H1 (cell line): Measurements from ENCODE around the gene C15orf61. TPM values are rescaled to one million over a fixed set of nuclear protein-coding genes. Genes with fewer than 3 reads are reported as not detected.

ENCODE experiments used
- CTCF ChIA-PET: fragments of 300-600 bp; sonication (Branson Sonifier 250); formaldehyde crosslinking; loops from one replicate; lab custom pipeline; 2021; ENCODE audit not compliant: partially characterized antibody; lab: Charles Lee
- POLR2A ChIA-PET: fragments of 300-600 bp; sonication (Branson Sonifier 250); formaldehyde crosslinking; loops from one replicate; lab custom pipeline; 2021; ENCODE audit warnings: inconsistent platforms; ENCODE audit not compliant: partially characterized antibody; lab: Charles Lee
- DNase-seq, 2 experiments: peaks; one replicate each; pipeline versions ENCODE4 v3.0.0 to v3.0.0-alpha.2; 2010 to 2022; ENCODE audit warnings: low spot score in 2 of 2, low read depth in 1 of 2, mixed read lengths in 1 of 2
- FAIRE-seq: peaks from 2 replicates; lab custom pipeline; 2011; peaks lifted over from hg19 to GRCh38; lab: Jason Lieb, UNC
- H2AFZ ChIP-seq: 2 replicates; pipeline ENCODE4 v1.8.1; 2012; ENCODE audit warnings: low read length, inconsistent platforms
- H2AK5ac ChIP-seq: 2 replicates; pipeline ENCODE4 v1.6.1; 2013; ENCODE audit warnings: low read depth, low read length
- H2BK120ac ChIP-seq: replicated peaks from 2 replicates; pipeline ENCODE3; 2013; ENCODE audit warnings: low read depth, low read length, inconsistent platforms
- H2BK12ac ChIP-seq: 2 replicates; pipeline ENCODE4 v1.6.1; 2013; ENCODE audit warnings: low read depth, low read length
- H2BK15ac ChIP-seq: 2 replicates; pipeline ENCODE4 v1.6.1; 2013; ENCODE audit warnings: low read length
- H2BK20ac ChIP-seq: 2 replicates; pipeline ENCODE4 v1.6.1; 2013; ENCODE audit warnings: low read length
- H2BK5ac ChIP-seq: 2 replicates; pipeline ENCODE4 v1.6.1; 2013; ENCODE audit warnings: low read depth, low read length
- H3K14ac ChIP-seq: 2 replicates; pipeline ENCODE4 v1.6.1; 2013; ENCODE audit warnings: inconsistent platforms; ENCODE audit not compliant: insufficient read length
- H3K18ac ChIP-seq: 2 replicates; pipeline ENCODE4 v1.6.1; 2013; ENCODE audit warnings: low read length; ENCODE audit errors: extremely low read depth
- H3K23ac ChIP-seq: 2 replicates; pipeline ENCODE4 v1.6.1; 2013; ENCODE audit warnings: inconsistent platforms; ENCODE audit not compliant: insufficient read length
- H3K23me2 ChIP-seq: 2 replicates; pipeline ENCODE4 v1.6.1; 2013; ENCODE audit warnings: low read depth, low read length
- H3K27ac ChIP-seq: 2 replicates; pipeline ENCODE4 v1.6.1; 2011; ENCODE audit warnings: low read depth, low read length, inconsistent platforms
- H3K27me3 ChIP-seq, 4 experiments: replicated peaks in 1 of 4; 1 replicate in 1 of 4; 2 replicates in 3 of 4; pipeline versions ENCODE4 v1.6.1 to v1.8.1; 2011 to 2013; ENCODE audit warnings: low read length in 3 of 4, mild to moderate bottlenecking in 3 of 4, inconsistent platforms in 2 of 4, mixed read lengths in 2 of 4, moderate library complexity in 1 of 4; ENCODE audit not compliant: control insufficient read depth in 3 of 4, insufficient read depth in 3 of 4; ENCODE audit errors: extremely low read depth in 1 of 4
- H3K36me3 ChIP-seq, 4 experiments: 2 replicates each; pipeline versions ENCODE4 v1.6.1 to v1.8.1; 2011 to 2013; ENCODE audit warnings: mild to moderate bottlenecking in 4 of 4, low read length in 3 of 4, moderate library complexity in 2 of 4, control low read depth in 1 of 4, inconsistent platforms in 1 of 4; ENCODE audit not compliant: insufficient read depth in 4 of 4, control insufficient read depth in 2 of 4
- H3K4ac ChIP-seq: replicated peaks from 2 replicates; pipeline ENCODE3; 2013; ENCODE audit warnings: low read length, low read depth, mixed read lengths, inconsistent platforms; ENCODE audit not compliant: insufficient read length
- H3K4me1 ChIP-seq, 4 experiments: replicated peaks in 1 of 4; 1 replicate in 1 of 4; 2 replicates in 3 of 4; pipeline versions ENCODE4 v1.6.1 to v1.8.1; 2011 to 2013; ENCODE audit warnings: low read length in 3 of 4, inconsistent platforms in 2 of 4, mixed read lengths in 1 of 4; ENCODE audit not compliant: insufficient read depth in 4 of 4, control insufficient read depth in 3 of 4
- H3K4me2 ChIP-seq, 2 experiments: 2 replicates each; pipeline versions ENCODE4 v1.6.1 to v1.8.1; 2011 to 2013; ENCODE audit warnings: low read depth in 2 of 2, low read length in 2 of 2, control low read depth in 1 of 2, inconsistent platforms in 1 of 2, mild to moderate bottlenecking in 1 of 2; ENCODE audit not compliant: insufficient read depth in 1 of 2
- H3K4me3 ChIP-seq, 4 experiments: fragments of 200-600, 300-600 bp in 1 of 4; sonication (generic), shearing (Covaris generic), sonication (Bioruptor Twin) in 1 of 4; 2 replicates each; pipeline versions ENCODE4 v1.5.1 to v1.8.1; 2011 to 2016; ENCODE audit warnings: low read length in 4 of 4, low read depth in 3 of 4, control low read depth in 2 of 4, inconsistent platforms in 2 of 4, mild to moderate bottlenecking in 2 of 4, mixed read lengths in 1 of 4, moderate library complexity in 1 of 4; ENCODE audit not compliant: insufficient read depth in 2 of 4; ENCODE audit errors: extremely low read depth in 1 of 4
- H3K56ac ChIP-seq: replicated peaks from 2 replicates; pipeline ENCODE3; 2013; ENCODE audit warnings: low read depth, mild to moderate bottlenecking, mixed read lengths, low read length, inconsistent platforms; ENCODE audit not compliant: insufficient read length
- H3K79me1 ChIP-seq: 2 replicates; pipeline ENCODE4 v1.6.1; 2013; ENCODE audit warnings: low read depth, low read length, control low read depth
- H3K79me2 ChIP-seq, 2 experiments: 2 replicates each; pipeline versions ENCODE4 v1.6.1 to v1.8.1; 2012 to 2013; ENCODE audit warnings: low read length in 2 of 2, mild to moderate bottlenecking in 2 of 2, inconsistent platforms in 1 of 2; ENCODE audit not compliant: insufficient read depth in 2 of 2, control insufficient read depth in 1 of 2
- H3K9ac ChIP-seq, 4 experiments: replicated peaks in 1 of 4; 1 replicate in 1 of 4; 2 replicates in 3 of 4; pipeline versions ENCODE4 v1.6.1 to v1.8.1; 2011 to 2013; ENCODE audit warnings: low read depth in 3 of 4, low read length in 3 of 4, control low read depth in 2 of 4, mild to moderate bottlenecking in 2 of 4, moderate library complexity in 2 of 4, inconsistent platforms in 1 of 4; ENCODE audit errors: extremely low read depth in 1 of 4
- H3K9me3 ChIP-seq, 2 experiments: 2 replicates each; pipeline versions ENCODE4 v1.6.1 to v1.8.1; 2012 to 2013; ENCODE audit warnings: mild to moderate bottlenecking in 2 of 2, moderate library complexity in 2 of 2, control low read depth in 1 of 2, inconsistent platforms in 1 of 2, low read depth in 1 of 2, low read length in 1 of 2, mixed read lengths in 1 of 2; ENCODE audit not compliant: insufficient read depth in 2 of 2
- H4K20me1 ChIP-seq, 2 experiments: replicated peaks in 1 of 2; 2 replicates each; pipeline versions ENCODE3 to v1.8.1; 2011 to 2013; ENCODE audit warnings: inconsistent platforms in 2 of 2, low read length in 2 of 2, mild to moderate bottlenecking in 1 of 2; ENCODE audit not compliant: insufficient read depth in 2 of 2, control insufficient read depth in 1 of 2
- H4K5ac ChIP-seq: 2 replicates; pipeline ENCODE4 v1.6.1; 2013; ENCODE audit warnings: low read length, low read depth, mixed read lengths, inconsistent platforms; ENCODE audit not compliant: insufficient read length
- H4K8ac ChIP-seq: 2 replicates; pipeline ENCODE4 v1.8.0; 2013; ENCODE audit warnings: mild to moderate bottlenecking, moderate library complexity, low read length, inconsistent platforms; ENCODE audit not compliant: insufficient read depth; ENCODE audit errors: extremely low read depth
- H4K91ac ChIP-seq: replicated peaks from 2 replicates; pipeline ENCODE3; 2013; ENCODE audit warnings: low read length, mixed read lengths, inconsistent platforms; ENCODE audit not compliant: insufficient read length
- ASH2L ChIP-seq: fragments of 200-600, 300-600 bp; sonication (generic); IDR thresholded peaks from one replicate; pipeline ENCODE4 v1.7.1; 2017; ENCODE audit warnings: low read length
- BRCA1 ChIP-seq: IDR thresholded peaks from 2 replicates; pipeline ENCODE4 v1.6.1; 2012; ENCODE audit warnings: low read depth, low read length, improper control_type of control experiment
- CEBPB ChIP-seq: IDR thresholded peaks from 2 replicates; pipeline ENCODE4 v1.6.1; 2012; ENCODE audit warnings: low read depth, low read length
- EZH2 ChIP-seq: fragments of 200-600 bp; sonication (generic); IDR thresholded peaks from 2 replicates; pipeline ENCODE4 v1.7.1; 2012; ENCODE audit warnings: low read depth, mild to moderate bottlenecking, moderate library complexity, low read length, inconsistent platforms; ENCODE audit not compliant: severe bottlenecking
- GTF2F1 ChIP-seq: IDR thresholded peaks from 2 replicates; pipeline ENCODE4 v1.6.1; 2012; ENCODE audit warnings: low read depth, low read length, improper control_type of control experiment, borderline replicate concordance
- JUN ChIP-seq: IDR thresholded peaks from 2 replicates; pipeline ENCODE4 v1.6.1; 2011; ENCODE audit warnings: low read depth, mild to moderate bottlenecking, improper control_type of control experiment, low read length
- MAX ChIP-seq: IDR thresholded peaks from 2 replicates; pipeline ENCODE4 v1.6.1; 2012; ENCODE audit warnings: inconsistent platforms
- POLR2A ChIP-seq, 2 experiments: IDR thresholded peaks; 1 replicate in 1 of 2; 2 replicates in 1 of 2; pipeline ENCODE4 v1.6.1; 2011; ENCODE audit warnings: low read depth in 2 of 2, low read length in 2 of 2, mild to moderate bottlenecking in 2 of 2; ENCODE audit errors: control extremely low read depth in 1 of 2
- RNF2 ChIP-seq: fragments of 200-900, 300-1000 bp; sonication (generic); IDR thresholded peaks from 2 replicates; pipeline ENCODE4 v1.7.1; 2016; ENCODE audit warnings: borderline replicate concordance, low read depth, mild to moderate bottlenecking, antibody characterized with exemption, low read length; ENCODE audit not compliant: poor library complexity, severe bottlenecking; ENCODE audit errors: missing control alignments
- SP1 ChIP-seq: IDR thresholded peaks from 2 replicates; pipeline ENCODE4 v1.6.1; 2011; ENCODE audit warnings: low read depth, low read length
- TAF1 ChIP-seq: IDR thresholded peaks from 2 replicates; pipeline ENCODE4 v1.6.1; 2011; ENCODE audit warnings: mild to moderate bottlenecking, low read depth, low read length
- TAF7 ChIP-seq: optimal IDR thresholded peaks from 2 replicates; pipeline ENCODE3; 2011; ENCODE audit warnings: low read depth, mild to moderate bottlenecking, inconsistent platforms, low read length, moderate library complexity, borderline replicate concordance
- TEAD4 ChIP-seq: IDR thresholded peaks from 2 replicates; pipeline ENCODE4 v1.6.1; 2012; ENCODE audit warnings: low read depth, low read length, inconsistent platforms, mixed read lengths
- ZNF274 ChIP-seq: IDR thresholded peaks from 2 replicates; pipeline ENCODE4 v1.7.0; 2012; ENCODE audit warnings: low read length, borderline replicate concordance; ENCODE audit errors: extremely low read depth
- WGBS, 2 experiments: shearing (Covaris generic) in 1 of 2; methylation state at CpG; one replicate each; pipeline versions ENCODE4 v1.1.6 to v1.1.7; 2013 to 2015; ENCODE audit warnings: low lambda C conversion rate in 2 of 2, mixed read lengths in 2 of 2, inconsistent platforms in 1 of 2, low coverage in 1 of 2, missing lambda C conversion rate in 1 of 2; ENCODE audit not compliant: insufficient replicate concordance in 2 of 2, insufficient coverage in 1 of 2, insufficient read length in 1 of 2; ENCODE audit errors: extremely low coverage in 1 of 2, missing lambda C conversion rate in 1 of 2; 5-methylcytosine and 5-hydroxymethylcytosine counted together
- polyA plus RNA-seq, 7 experiments: library from polyadenylated mRNA; depleted of rRNA in 3 of 7; stranded (reverse) in 5 of 7; unstranded in 2 of 7; fragments of >200 nt in 5 of 7; fragments of 200-250 nt in 2 of 7; gene quantifications; 1 replicate in 5 of 7; 2 replicates in 1 of 7; 4 replicates in 1 of 7; pipeline versions ENCODE4 v1.2.1 to v1.2.3, GENCODE V29; 2011 to 2013; ENCODE audit warnings: missing spikeins in 2 of 7, mixed read lengths in 2 of 7
- total RNA-seq: library from RNA; stranded (reverse); fragmentation: NEBNext Ultra II Directional; extraction: Animal tissue kit (Norgen Biotek cat#: 25700); gene quantifications from 2 replicates; pipeline ENCODE4 v1.2.1, GENCODE V29; 2021

The C15orf61 gene
- total and polyA plus RNA-seq, 2 of the 8 experiments (the other 6 are each of a cell fraction or from before 2014, with no cell fraction given), result 1.7 to 2.0 TPM

- H4K91ac ChIP-seq, result no peak overlapping the region
- H3K23me2 ChIP-seq, result no peaks in the 10 kb centered on the region
- H3K9ac ChIP-seq, result 0 out of 7 replicates have a peak overlapping the region, but pooled peaks of 1 of the 4 experiments have one; percentile 28
- no peak overlapping the region for H3K14ac ChIP-seq
- H2BK120ac ChIP-seq, result no peak overlapping the region
- no peak overlapping the region for H3K27ac ChIP-seq
- H4K8ac ChIP-seq, result no peak overlapping the region
- H4K5ac ChIP-seq, result no peak overlapping the region
- TF ChIP-seq BRCA1 (no peak), MAX (no peak), ZNF274 (no peak), POLR2A (IDR thresholded peaks at IDR 0.05; ENCODE audit: control extremely low read depth in 1 of 2, low read depth in 2 of 2, low read length in 2 of 2) (no peak), CEBPB (no peak), ASH2L (no peak), RNF2 (no peak), TAF7 (no peak), EZH2 (no peak), GTF2F1 (no peak), JUN (no peak), TEAD4 (no peak), SP1 (no peak), TAF1 (no peak)
- no peaks in the 10 kb centered on the region for H4K20me1 ChIP-seq
- H2BK12ac ChIP-seq, result no peak overlapping the region
- peak overlapping the region; percentile 73; the same call in 1 of the 2 replicates for H2BK15ac ChIP-seq
- H2AFZ ChIP-seq, result no peak overlapping the region
- H3K9me3 ChIP-seq, result no peaks in the 10 kb centered on the region
- H3K36me3 ChIP-seq, result peaks cover 0 to 8% (median 2%) of the 10 kb centered on the region in 4 experiments; a peak in 3 of 8 replicates
- 95% methylated on average over 3 of the region's 4 CpGs; no CpG with 5 or more reads in 1 of the 2 experiments for WGBS, 2 experiments
- no peaks in the 10 kb centered on the region for H3K79me2 ChIP-seq
- no peak for DNase-seq
- H3K4me3 ChIP-seq, result no peak overlapping the region
- CTCF ChIA-PET, result no interaction called here
- no peak overlapping the region for H3K56ac ChIP-seq
- no peak overlapping the region for H3K4ac ChIP-seq
- no peak overlapping the region for H3K4me2 ChIP-seq
- no peak overlapping the region for H2BK5ac ChIP-seq
- H3K4me1 ChIP-seq, result peaks cover 0 to 18% (median 6%) of the 10 kb centered on the region in 4 experiments; a peak in 6 of 7 replicates
- H2AK5ac ChIP-seq, result no peak overlapping the region
- H2BK20ac ChIP-seq, result no peak overlapping the region
- H3K23ac ChIP-seq, result no peak overlapping the region
- no peak overlapping the region for H3K18ac ChIP-seq
- H3K79me1 ChIP-seq, result peaks cover 2% of the 10 kb centered on the region; the same call in 1 of the 2 replicates
- POLR2A ChIA-PET, result interaction anchor here (0.7 kb wide), 1 partner anchor 139 kb away, joined by 3 read pairs; no protein-coding TSS in a partner anchor
- no peak for FAIRE-seq
- H3K27me3 ChIP-seq, result no peaks in the 10 kb centered on the region
These were observed 29.6 kb downstream of the C15orf61 start for GRCh38 chr15:67550522-67550921.
